SK-N-MC (cell line): ENCODE results near the gene ZFP64.
"Not testable (repeated sequence)": the region's sequence is repeated elsewhere in the genome, so short reads cannot be mapped to it uniquely, and the experiment has no call there.

Source experiments
- DNase-seq: peaks from one replicate; pipeline ENCODE4 v3.0.0-alpha.2; 2011; ENCODE audit warnings: low read depth, low spot score
- H3K27ac ChIP-seq: fragments of 200-600 bp; sonication (generic); 2 replicates; pipeline ENCODE4 v1.5.1; 2016; ENCODE audit warnings: mixed run types
- H3K36me3 ChIP-seq: fragments of 200-600 bp; sonication (generic); 2 replicates; pipeline ENCODE4 v1.6.1; 2017; ENCODE audit warnings: antibody characterized with exemption, low read length, mixed read lengths; ENCODE audit not compliant: insufficient read depth
- H3K4me3 ChIP-seq: fragments of 200-600 bp; sonication (generic); 2 replicates; pipeline ENCODE4 v1.5.1; 2016
- H3K9ac ChIP-seq: fragments of 200-600 bp; sonication (generic); 2 replicates; pipeline ENCODE4 v1.8.0; 2017; ENCODE audit warnings: mixed run types, mixed read lengths; ENCODE audit not compliant: insufficient read length
- H3K9me3 ChIP-seq: fragments of 200-600 bp; sonication (generic); 2 replicates; pipeline ENCODE4 v1.6.1; 2017; ENCODE audit warnings: low read depth, mild to moderate bottlenecking, antibody characterized with exemption, low read length, moderate library complexity, mixed read lengths
- EZH2 ChIP-seq: fragments of 200-600 bp; sonication (generic); IDR thresholded peaks from one replicate; pipeline ENCODE4 v1.6.1; 2017; ENCODE audit warnings: antibody characterized with exemption
- FOXP2 ChIP-seq: optimal IDR thresholded peaks from 2 replicates; pipeline ENCODE3; 2011; ENCODE audit warnings: mild to moderate bottlenecking, moderate library complexity; ENCODE audit not compliant: insufficient read depth; ENCODE audit errors: extremely low read length, control extremely low read depth
- POLR2AphosphoS5 ChIP-seq: IDR thresholded peaks from 2 replicates; pipeline ENCODE4 v1.6.1; 2012; ENCODE audit warnings: mild to moderate bottlenecking, low read depth, low read length, borderline replicate concordance

Gene ZFP64

DNA sequence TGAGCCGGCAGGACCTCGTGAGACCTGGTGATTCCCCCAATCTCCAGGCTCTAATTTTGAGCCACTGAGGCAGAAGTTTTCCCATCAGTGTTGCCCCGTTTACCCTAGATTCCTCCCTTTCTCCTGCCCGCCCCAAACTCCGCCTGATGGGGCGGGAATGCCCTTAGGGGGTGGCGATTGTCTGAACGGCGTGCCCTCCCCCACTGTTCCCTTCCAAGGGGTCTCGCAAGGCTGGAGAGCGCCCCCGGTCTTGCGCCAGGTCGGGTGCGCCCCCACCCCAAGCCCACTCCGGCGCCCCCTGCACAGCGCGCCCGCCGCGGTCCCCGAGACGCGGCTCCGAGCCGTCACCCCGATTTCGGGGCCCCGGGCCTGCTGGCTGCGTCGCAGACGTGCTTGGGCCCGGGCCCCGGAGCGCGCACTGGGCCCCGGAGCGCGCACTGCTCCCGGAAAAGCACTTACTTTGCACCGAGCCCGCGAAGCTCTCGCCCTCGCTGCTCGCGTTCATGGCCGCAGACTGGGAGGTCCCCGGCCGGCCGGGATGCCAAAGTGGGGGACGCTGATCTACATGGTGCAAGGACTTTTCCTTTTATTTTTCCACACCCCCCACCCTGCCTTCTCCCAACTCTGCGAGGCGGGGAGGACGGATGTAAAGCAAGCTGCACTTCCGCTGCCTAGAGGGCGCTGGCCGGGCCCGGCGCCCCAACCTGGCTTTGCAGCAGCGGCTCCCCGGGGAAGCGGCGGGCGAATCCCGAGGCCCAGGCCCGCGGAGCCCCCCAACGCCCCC lies at the start of gene ZFP64:
ZFP64 (minus strand) TSS at position 648 of the 784 bp plus-strand sequence; CDS start at position 505, 143 bp downstream.
- no peak for DNase-seq
- H3K9me3 ChIP-seq, result no peaks in the 10 kb centered on the region
- H3K36me3 ChIP-seq, result peaks cover 7% of the 10 kb centered on the region
- TF ChIP-seq POLR2AphosphoS5 (peak; percentile 70), FOXP2 (no peak)
- peak within 1 kb of the TSS; percentile 22; the same call in 1 of the 2 replicates for H3K27ac ChIP-seq
- H3K9ac ChIP-seq, result peak within 1 kb of the TSS; percentile 83
- peak within 1 kb of the TSS; percentile 100 for H3K4me3 ChIP-seq

DNA sequence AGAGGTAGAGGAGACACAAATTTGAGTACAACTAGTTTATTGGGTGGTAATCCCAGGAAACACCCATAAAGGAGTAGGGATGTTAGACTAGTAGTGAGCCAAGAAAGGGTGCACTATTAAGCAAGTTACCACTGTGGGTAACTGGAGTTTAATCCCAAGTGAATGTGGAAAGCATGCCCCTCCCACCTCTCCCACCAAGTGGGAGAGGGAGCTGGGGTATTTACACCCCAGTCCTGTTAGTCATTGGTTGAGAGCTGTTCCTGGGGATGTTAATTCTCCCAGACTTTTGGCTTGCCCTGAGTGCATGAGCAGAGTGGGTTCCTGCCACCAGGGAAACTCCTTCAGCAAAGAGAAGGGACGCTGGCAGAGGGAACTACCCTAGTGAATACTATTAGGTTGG lies 49.2 kb upstream of the ZFP64 start:
- no peak for DNase-seq
- no peak overlapping the region for H3K27ac ChIP-seq
- no peak overlapping the region for H3K4me3 ChIP-seq
- no peaks in the 10 kb centered on the region for H3K9me3 ChIP-seq
- no peaks in the 10 kb centered on the region for H3K36me3 ChIP-seq
- no peak for TF ChIP-seq POLR2AphosphoS5
- TF ChIP-seq EZH2, result no peak
- no peak for TF ChIP-seq FOXP2
- H3K9ac ChIP-seq, result no peak overlapping the region

- no peak for DNase-seq
- TF ChIP-seq EZH2 (no peak), FOXP2 (no peak), POLR2AphosphoS5 (no peak)
- H3K27ac ChIP-seq, result no peak overlapping the region
- H3K9ac ChIP-seq, result no peak overlapping the region
- H3K36me3 ChIP-seq, result no peaks in the 10 kb centered on the region
- no peaks in the 10 kb centered on the region for H3K9me3 ChIP-seq
- H3K4me3 ChIP-seq, result no peak overlapping the region
Measured at GRCh38 chr20:52239102-52239501, 47.5 kb upstream of the ZFP64 start.

GRCh38 chr20:52236292-52236691 lies 44.7 kb upstream of the ZFP64 start:
- Histone ChIP-seq H3K36me3 (no peaks in the 10 kb centered on the region), H3K9ac (no peak overlapping the region), H3K4me3 (no peak overlapping the region), H3K9me3 (no peaks in the 10 kb centered on the region), H3K27ac (no peak overlapping the region)
- TF ChIP-seq FOXP2, result no peak
- no peak for DNase-seq

DNA sequence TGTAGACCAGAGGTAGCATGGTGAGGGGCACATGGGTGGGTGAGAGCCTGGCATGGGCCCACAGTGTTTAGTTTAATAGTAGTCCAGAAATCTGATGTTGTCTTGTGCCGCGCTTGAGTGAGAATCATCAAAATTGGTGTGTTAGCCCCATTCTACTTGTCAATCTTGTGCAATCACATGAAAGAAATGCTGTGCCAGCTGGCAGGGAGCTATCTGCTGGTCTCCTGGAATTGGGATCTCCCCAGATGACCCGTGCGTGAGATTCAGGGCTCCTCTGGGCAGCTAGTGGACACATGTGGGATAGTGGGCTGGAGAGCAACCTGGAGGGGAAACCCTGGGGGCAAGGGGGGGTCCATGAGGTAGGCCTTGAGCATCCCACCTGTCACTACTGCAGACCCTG lies 43.5 kb upstream of the ZFP64 start:
- H3K4me3 ChIP-seq, result no peak overlapping the region
- no peak for DNase-seq
- no peaks in the 10 kb centered on the region for H3K36me3 ChIP-seq
- H3K9ac ChIP-seq, result no peak overlapping the region
- H3K9me3 ChIP-seq, result no peaks in the 10 kb centered on the region
- TF ChIP-seq EZH2 (no peak), POLR2AphosphoS5 (no peak), FOXP2 (no peak)
- H3K27ac ChIP-seq, result no peak overlapping the region

GRCh38 chr20:52234302-52235045 lies 42.9 kb upstream of the ZFP64 start:
- TF ChIP-seq POLR2AphosphoS5, result no peak
- no peak for TF ChIP-seq FOXP2
- H3K4me3 ChIP-seq, result no peak overlapping the region
- DNase-seq, result no peak
- no peak overlapping the region for H3K9ac ChIP-seq
- no peaks in the 10 kb centered on the region for H3K9me3 ChIP-seq
- no peaks in the 10 kb centered on the region for H3K36me3 ChIP-seq
- no peak overlapping the region for H3K27ac ChIP-seq

DNA sequence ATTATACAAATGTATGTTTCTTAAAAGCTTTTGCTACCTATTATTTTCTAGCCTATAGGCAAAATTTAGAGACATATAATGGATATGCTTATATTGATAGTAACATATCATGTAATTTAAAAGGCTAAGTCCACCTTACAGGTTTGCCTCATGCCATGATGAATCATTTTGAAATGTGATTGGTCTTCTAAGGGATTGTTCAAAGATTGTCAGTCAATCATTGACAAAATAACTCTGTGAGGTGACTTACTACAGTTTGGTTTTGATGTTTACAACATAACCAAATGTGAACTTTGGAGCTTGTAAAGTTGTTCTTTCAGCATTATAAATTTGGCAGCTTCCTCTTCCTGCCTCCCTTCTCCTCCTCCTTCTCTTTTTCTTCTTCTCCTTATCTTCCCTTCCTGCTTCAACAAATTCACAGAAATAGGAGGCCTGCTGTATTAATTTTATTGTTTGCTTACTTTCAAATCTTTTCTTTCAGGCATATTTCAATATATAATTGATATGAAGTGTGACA lies 39.7 kb upstream of the ZFP64 start:
- Histone ChIP-seq H3K9me3 (no peaks in the 10 kb centered on the region), H3K9ac (no peak overlapping the region), H3K27ac (peak overlapping the region; percentile 88), H3K36me3 (no peaks in the 10 kb centered on the region), H3K4me3 (peak overlapping the region; percentile 55)
- DNase-seq, result no peak
- TF ChIP-seq FOXP2 (no peak), EZH2 (no peak), POLR2AphosphoS5 (no peak)

DNA sequence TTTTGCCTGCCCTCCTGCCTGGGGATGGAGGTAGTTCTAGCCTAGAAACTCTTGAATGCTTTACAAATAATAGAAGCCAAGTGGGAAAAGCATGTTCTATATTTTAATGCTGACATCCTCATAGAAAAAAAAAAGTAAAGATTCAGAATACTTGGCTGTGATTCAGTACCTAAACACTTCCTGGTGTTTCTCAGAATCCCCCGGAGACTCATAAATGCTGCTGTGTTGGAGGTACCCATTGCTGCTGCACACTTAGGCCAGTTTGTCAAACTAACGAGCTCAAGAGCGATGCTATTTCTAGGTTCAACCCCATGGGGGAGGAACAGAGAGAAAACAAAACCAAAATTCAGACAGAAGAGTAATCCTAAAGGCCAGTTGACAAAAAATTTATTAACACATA lies 38.8 kb upstream of the ZFP64 start:
- TF ChIP-seq EZH2 (no peak), POLR2AphosphoS5 (no peak), FOXP2 (no peak)

GRCh38 chr20:52229346-52229745 lies 37.8 kb upstream of the ZFP64 start:
- not testable (repeated sequence) for H3K27ac ChIP-seq, DNase-seq, H3K36me3 ChIP-seq, H3K9ac ChIP-seq, H3K9me3 ChIP-seq, H3K4me3 ChIP-seq

More for the DNA sequence above, 38.8 kb upstream of the ZFP64 start:
- Histone ChIP-seq H3K36me3 (no peaks in the 10 kb centered on the region), H3K27ac (peak overlapping the region; percentile 88), H3K9me3 (no peaks in the 10 kb centered on the region), H3K9ac (no peak overlapping the region), H3K4me3 (peak overlapping the region; percentile 55)
- DNase-seq, result peak; percentile 93
